H7 (cell line): ENCODE measurements around the gene SYNE2. TPM values are rescaled to one million over a fixed set of nuclear protein-coding genes. Genes with fewer than 3 reads are reported as not detected.
A peak's percentile ranks its signal among the peaks of the same experiment; 100 is the strongest.

Source experiments
- DNase-seq: peaks from one replicate; pipeline ENCODE4 v3.0.0; 2012
- H3K27me3 ChIP-seq: 2 replicates; pipeline ENCODE4 v1.6.0; 2011; ENCODE audit warnings: mild to moderate bottlenecking, low read length; ENCODE audit not compliant: control insufficient read depth, insufficient read depth
- H3K36me3 ChIP-seq: replicated peaks from 2 replicates; pipeline ENCODE4 v1.5.1; 2011; ENCODE audit warnings: low read length; ENCODE audit not compliant: control insufficient read depth, insufficient read depth
- H3K4me3 ChIP-seq: 2 replicates; pipeline ENCODE4 v1.5.1; 2011; ENCODE audit warnings: low read depth, mild to moderate bottlenecking, control low read depth, low read length, moderate library complexity; ENCODE audit not compliant: insufficient read depth
- total RNA-seq: library from RNA; depleted of rRNA; stranded (reverse); fragments of >200 nt; shearing (Covaris generic); gene quantifications from 2 replicates; pipeline ENCODE4 v1.2.3, GENCODE V29; 2014

SYNE2 gene
- total RNA-seq, 1 experiment from 2014 or later, result 35.3 TPM

- no peaks in the 10 kb centered on the region for H3K36me3 ChIP-seq
- no peak overlapping the region for H3K4me3 ChIP-seq
- no peaks in the 10 kb centered on the region for H3K27me3 ChIP-seq
- peak; percentile 42 for DNase-seq
These were observed 38.6 kb downstream of the SYNE2 start for GRCh38 chr14:63891148-63891975.

- no peaks in the 10 kb centered on the region for H3K27me3 ChIP-seq
- DNase-seq, result no peak
- H3K36me3 ChIP-seq, result no peaks in the 10 kb centered on the region
- no peak overlapping the region for H3K4me3 ChIP-seq
These were observed 39.5 kb downstream of the SYNE2 start for GRCh38 chr14:63892265-63892664.

DNA sequence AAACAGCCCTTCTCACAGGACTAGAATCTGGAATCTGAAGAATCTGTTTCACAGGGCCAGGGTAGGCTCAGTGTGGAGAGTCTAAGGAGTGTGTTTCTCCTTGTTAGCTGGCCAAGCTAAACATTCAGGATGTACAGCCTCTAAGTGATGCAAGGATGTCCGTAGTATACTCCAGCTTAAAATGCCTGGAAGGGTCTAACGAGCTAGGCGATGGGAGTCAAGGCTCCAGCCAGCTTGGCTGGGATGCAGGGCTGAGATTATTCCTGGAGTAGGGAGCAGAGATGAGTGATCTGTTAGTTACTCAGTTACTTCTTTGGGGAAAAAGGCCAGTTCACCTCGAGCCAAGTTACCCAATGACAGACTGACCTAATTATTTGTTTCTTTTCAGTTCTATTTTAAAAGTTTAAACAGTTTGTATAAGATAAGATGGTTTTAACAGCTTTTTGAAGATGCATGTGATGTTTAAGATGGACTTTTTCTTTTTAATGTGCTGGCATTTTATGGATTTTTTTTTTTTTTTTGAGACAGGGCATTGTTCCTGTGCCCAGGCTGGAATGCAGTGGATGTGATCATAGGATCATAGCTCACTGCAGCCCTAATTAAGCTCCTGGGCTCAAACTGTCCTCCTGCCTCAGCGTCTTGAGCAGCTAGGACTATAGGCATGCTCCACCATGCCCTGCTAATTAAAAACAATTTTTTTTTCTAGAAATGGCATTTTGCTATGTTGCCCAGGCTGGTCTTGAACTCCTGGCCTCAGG is 41.1 kb downstream of the SYNE2 start:
- no peaks in the 10 kb centered on the region for H3K36me3 ChIP-seq
- H3K27me3 ChIP-seq, result no peaks in the 10 kb centered on the region
- H3K4me3 ChIP-seq, result no peak overlapping the region
- no peak for DNase-seq

DNA sequence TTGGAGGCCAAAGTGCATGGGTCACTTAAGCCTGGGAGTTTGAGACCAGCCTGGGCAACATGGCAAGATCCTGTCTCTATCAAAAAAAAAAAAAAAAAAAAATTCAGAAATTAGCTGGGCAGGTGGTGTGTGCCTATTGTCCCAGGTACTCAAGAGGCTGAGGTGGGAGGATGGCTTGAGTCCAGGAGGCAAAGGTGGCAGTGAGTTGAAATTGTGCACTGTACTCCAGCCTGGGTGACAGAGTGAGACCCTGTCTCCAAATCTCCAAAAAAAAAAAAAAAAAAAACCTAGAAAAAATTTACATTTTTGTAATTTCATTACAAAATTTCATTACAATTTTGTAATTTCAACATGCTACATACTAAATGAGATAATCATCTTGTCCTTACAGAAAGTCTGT is 42.7 kb downstream of the SYNE2 start:
- Histone ChIP-seq H3K27me3 (no peaks in the 10 kb centered on the region), H3K36me3 (no peaks in the 10 kb centered on the region), H3K4me3 (no peak overlapping the region)
- DNase-seq, result no peak

GRCh38 chr14:63896278-63896720 is 43.5 kb downstream of the SYNE2 start:
- H3K4me3 ChIP-seq, result no peak overlapping the region
- no peak for DNase-seq
- H3K27me3 ChIP-seq, result no peaks in the 10 kb centered on the region
- H3K36me3 ChIP-seq, result no peaks in the 10 kb centered on the region

DNA sequence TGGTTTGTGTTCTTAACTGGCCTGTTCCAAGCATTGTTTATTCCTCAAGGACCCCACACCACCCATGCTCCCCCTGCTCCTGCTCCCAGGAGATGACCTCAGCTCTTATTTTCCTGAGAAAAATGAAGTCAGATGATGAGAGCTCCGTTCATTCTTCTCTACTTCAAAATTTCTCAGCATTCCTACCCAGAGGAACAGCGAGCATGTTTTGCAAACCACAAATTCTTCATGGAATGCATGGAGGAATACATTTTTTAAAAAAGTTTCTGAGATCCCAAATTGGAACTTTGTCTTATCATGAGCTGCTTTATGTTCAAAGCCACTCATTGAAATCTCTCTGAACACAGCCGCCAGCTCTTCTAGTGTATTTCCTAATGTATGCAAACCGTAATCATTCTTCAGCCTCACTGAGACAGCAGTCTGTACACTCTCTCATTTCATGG is 44.9 kb downstream of the SYNE2 start:
- no peaks in the 10 kb centered on the region for H3K27me3 ChIP-seq
- H3K36me3 ChIP-seq, result no peaks in the 10 kb centered on the region
- no peak overlapping the region for H3K4me3 ChIP-seq
- DNase-seq, result no peak

GRCh38 chr14:63899953-63900352 is 47.1 kb downstream of the SYNE2 start:
- Histone ChIP-seq H3K27me3 (no peaks in the 10 kb centered on the region), H3K4me3 (no peak overlapping the region), H3K36me3 (no peaks in the 10 kb centered on the region)
- no peak for DNase-seq

GRCh38 chr14:63901434-63902085 is 48.8 kb downstream of the SYNE2 start:
- H3K4me3 ChIP-seq, result no peak overlapping the region
- no peaks in the 10 kb centered on the region for H3K27me3 ChIP-seq
- no peak for DNase-seq
- H3K36me3 ChIP-seq, result no peaks in the 10 kb centered on the region

DNA sequence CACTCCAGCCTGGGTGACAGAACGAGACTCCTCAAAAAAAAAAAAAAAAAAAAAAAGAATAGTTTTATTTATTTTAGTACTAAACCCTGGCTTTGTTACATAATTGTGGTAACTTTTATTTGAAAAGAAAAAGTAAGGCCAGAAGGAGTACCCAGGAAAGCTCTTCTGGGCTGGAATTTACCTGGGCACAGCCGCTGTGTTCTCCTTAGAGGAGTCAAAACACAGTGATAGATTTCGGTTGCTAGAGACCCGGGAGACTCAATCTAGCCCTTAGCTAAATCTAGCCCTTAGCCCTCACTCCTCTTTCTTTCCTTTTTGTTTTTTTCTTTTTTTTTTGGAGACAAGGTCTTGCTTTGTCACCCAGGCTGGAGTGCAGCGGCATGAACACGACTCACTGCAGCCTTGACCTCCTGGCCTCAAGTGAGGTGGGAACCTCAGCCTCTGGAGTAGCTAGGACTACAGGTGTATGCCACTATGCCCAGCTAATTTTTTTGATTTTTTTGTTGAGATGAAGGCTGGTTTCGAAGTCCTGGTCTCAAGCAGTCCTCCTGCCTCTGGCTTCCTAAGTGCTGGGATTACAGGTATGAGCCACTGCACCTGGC is 49.7 kb downstream of the SYNE2 start:
- DNase-seq, result no peak
- no peak overlapping the region for H3K4me3 ChIP-seq
- H3K27me3 ChIP-seq, result no peaks in the 10 kb centered on the region
- H3K36me3 ChIP-seq, result no peaks in the 10 kb centered on the region

DNA sequence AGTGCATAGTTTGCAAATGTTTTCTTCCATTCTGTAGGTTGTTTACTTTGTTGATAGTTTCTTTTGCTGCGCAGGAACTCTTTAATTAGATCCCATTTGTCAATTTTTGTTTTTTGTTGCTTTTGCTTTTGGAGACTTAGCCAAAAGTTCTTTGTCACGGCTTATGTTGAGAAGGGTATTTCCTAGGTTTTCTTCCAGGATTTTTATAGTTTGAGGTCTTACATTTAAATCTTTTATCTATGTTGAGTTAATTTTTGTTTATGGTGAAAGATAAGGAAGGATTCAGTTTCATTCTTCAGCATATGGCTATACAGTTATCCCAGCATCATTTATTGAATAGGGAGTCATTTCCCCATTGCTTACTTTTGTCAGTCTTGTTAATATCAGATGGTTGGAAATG is 51.9 kb downstream of the SYNE2 start:
- no peaks in the 10 kb centered on the region for H3K36me3 ChIP-seq
- no peak for DNase-seq
- no peak overlapping the region for H3K4me3 ChIP-seq
- H3K27me3 ChIP-seq, result no peaks in the 10 kb centered on the region

- no peaks in the 10 kb centered on the region for H3K36me3 ChIP-seq
- H3K4me3 ChIP-seq, result no peak overlapping the region
- DNase-seq, result no peak
These were observed 52.6 kb downstream of the SYNE2 start for GRCh38 chr14:63905370-63905769.

GRCh38 chr14:63908667-63909264 is 56.0 kb downstream of the SYNE2 start:
- H3K4me3 ChIP-seq, result no peak overlapping the region

More at GRCh38 chr14:63905370-63905769, 52.6 kb downstream of the SYNE2 start:
- no peaks in the 10 kb centered on the region for H3K27me3 ChIP-seq

DNA sequence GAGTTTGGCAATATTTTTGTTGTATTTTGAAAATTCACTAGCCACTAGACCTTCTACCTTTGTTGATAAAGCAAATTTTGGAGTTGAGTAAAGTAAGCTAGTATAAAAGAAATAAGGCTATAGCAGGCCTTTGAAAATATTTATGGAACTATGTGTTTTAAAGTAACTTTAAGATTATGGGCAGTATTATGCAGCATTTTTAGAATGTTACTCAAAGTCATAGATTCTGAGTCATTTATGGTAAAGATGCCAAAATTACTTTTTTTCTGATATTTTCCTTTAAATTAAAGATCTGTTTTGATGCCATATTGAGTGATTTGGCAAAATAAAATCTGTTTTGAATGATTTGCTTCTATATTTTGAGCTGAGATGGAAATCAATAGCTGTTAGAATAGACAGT is 57.2 kb downstream of the SYNE2 start:
- no peak for DNase-seq
- no peaks in the 10 kb centered on the region for H3K27me3 ChIP-seq
- no peak overlapping the region for H3K4me3 ChIP-seq
- no peaks in the 10 kb centered on the region for H3K36me3 ChIP-seq

More at GRCh38 chr14:63908667-63909264, 56.0 kb downstream of the SYNE2 start:
- no peak for DNase-seq
- no peaks in the 10 kb centered on the region for H3K36me3 ChIP-seq
- H3K27me3 ChIP-seq, result no peaks in the 10 kb centered on the region
